Inflammatory macrophage treated with lipopolysaccharide for 1 hour (primary cell): ENCODE measurements around the gene IDUA.
"Not testable (repeated sequence)": the region's sequence is repeated elsewhere in the genome, so short reads cannot be mapped to it uniquely, and the experiment has no call there.

Experiments used
- DNase-seq, 2 donors: peaks; one replicate each; pipeline ENCODE4 v3.0.0-alpha.2; 2020 to 2022

Gene IDUA

GRCh38 chr4:1033840-1034551 is 47.2 kb downstream of the IDUA start:
- DNase-seq: no peak

DNA sequence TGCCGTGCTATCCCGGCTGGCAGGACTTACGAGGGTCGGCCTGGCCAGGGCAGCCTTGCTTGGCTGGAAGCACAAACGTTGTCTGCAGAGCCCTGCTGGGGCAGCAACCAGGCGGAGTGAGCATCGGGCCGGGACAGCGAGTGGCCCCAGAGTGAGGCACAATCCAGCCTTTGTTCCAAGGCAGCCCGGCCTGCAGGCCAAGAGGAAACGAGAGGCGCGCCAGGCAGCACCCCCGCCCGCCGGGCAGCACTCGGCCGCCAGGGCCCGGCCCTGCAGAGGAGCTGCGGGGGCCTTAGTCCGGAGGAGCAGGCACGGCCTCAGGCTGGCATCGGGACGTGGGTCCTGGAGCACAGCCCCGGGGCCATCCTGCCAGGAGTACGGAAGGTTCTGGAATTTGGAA is 48.7 kb downstream of the IDUA start:
- DNase-seq: no peak

GRCh38 chr4:1036095-1036494 is 49.3 kb downstream of the IDUA start:
- no peak for DNase-seq

DNA sequence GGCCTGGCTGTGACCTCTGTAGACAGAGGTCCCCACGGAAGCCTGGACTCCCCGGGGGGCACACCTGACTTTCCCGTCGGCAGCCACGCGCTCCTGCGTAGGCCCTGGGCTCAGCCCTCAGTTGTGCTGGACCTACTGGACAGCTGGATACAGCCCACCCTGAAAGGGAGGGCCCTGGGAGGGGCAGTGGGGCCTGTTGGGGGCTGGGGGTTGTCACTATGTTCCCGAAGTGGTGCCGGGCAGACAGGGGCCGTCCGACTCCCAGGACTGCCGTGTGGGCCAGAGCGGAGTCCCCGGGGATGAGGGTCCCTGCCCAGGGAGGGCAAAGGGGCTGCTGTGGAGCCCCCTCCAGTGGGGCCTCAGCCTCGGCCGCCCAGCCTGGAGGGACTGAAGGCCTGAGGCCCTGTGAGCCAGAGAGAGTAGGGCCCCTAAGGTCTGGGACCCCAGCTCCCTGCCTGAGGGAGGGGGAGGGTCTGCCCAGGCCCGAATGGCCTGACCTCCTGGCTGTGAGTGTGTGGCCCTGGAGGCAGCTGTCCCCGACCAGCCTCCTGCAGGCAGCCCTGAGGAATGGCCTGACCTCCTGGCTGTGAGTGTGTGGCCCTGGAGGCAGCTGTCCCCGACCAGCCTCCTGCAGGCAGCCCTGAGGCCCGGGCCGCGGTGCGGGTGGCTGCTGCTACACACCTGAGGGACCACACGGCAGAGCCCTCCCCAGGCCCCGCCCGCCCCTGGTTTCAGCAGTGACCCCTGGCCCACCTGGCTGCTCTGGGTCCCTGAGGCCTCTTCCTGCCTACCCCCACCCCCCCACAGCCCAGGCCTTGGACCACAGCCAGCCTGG is 50.3 kb downstream of the IDUA start:
- no peak for DNase-seq

DNA sequence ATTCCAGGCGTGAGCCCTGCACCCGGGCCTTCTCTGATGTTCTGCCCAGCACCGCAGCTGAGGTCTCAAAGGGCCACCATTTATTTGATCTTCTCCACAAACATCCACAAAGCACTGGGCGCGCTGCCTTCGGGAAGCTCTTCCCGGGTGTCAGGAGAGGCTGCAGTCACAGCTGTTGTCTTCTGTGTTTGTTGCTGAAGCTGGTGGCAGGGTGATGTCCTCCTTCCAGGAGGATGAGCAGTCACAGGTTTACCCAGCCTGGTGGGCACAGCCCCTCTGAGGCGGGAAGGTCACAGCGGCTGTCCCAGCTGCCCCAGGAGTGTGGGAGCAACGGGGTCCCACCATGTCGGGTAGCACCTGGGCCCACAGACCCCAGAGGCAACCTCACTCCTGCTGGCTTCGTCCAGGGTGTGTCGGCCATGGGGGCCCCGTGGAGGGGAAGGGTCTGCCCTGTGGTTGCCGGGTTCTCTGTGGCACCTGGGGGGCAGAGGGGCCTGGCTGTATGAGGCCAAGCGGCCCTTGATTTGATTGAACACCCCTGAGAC is 52.2 kb downstream of the IDUA start:
- DNase-seq: no peak

GRCh38 chr4:1039493-1040343 is 52.9 kb downstream of the IDUA start:
- no peak for DNase-seq

- no peak for DNase-seq
Observed at GRCh38 chr4:1040344-1041146, 53.7 kb downstream of the IDUA start.

DNA sequence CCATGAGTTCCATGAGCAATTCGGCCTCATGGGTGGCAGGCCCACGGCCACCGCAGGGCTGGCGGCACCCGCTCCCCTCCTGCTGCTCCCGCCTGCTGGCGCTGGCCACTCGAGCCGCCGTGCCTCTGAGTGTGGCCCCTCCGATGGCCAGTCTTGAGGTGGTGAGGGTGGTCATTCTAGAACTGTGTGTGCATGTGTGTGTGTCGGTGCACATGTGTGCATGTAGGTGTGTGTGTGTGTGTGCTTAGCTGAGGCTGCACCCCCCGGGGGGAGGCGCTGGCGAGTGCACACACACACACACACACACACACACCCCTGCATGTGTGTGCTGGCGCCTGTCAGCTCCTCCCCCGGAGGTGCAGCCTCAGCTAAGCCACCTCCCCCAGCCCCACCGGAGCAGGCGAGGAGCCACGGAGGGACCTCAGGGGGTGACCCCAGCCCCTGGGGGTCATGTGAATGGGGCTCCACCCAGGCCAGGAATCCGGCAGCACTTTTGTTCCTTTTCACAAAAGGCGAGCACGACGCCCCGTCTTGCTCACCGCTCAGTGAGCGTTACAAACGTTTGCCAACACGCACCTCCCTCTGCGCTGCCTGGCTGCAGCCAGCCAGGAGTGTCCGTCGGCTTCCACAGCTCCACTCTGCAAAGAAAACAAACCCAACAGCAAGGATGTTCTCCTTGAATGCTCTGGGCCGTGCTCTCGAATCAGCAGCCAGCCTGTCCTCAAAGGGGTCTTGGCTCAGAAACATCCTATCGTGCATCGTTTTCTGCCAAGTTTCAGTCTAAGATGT is 54.5 kb downstream of the IDUA start:
- DNase-seq: no peak

- DNase-seq: no peak
Observed at GRCh38 chr4:1041936-1042330, 55.1 kb downstream of the IDUA start.

- no peak for DNase-seq
Observed at GRCh38 chr4:1042352-1043055, 55.7 kb downstream of the IDUA start.

DNA sequence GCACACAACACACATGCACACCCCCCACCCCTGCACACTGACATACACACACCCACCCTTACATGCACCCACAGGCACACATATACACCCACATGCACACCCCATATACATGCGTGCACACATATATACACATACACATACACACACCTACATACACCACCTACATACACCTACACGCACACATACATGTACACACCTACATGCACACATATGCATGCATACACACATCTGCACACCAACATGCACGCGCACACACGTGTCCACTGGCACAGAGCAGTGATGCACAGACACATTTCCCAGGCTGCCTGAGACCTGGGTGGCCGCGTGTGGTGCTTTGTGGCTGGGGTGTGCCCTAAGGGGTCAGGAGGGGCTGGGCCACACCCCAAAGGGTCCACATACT is 56.3 kb downstream of the IDUA start:
- no peak for DNase-seq

DNA sequence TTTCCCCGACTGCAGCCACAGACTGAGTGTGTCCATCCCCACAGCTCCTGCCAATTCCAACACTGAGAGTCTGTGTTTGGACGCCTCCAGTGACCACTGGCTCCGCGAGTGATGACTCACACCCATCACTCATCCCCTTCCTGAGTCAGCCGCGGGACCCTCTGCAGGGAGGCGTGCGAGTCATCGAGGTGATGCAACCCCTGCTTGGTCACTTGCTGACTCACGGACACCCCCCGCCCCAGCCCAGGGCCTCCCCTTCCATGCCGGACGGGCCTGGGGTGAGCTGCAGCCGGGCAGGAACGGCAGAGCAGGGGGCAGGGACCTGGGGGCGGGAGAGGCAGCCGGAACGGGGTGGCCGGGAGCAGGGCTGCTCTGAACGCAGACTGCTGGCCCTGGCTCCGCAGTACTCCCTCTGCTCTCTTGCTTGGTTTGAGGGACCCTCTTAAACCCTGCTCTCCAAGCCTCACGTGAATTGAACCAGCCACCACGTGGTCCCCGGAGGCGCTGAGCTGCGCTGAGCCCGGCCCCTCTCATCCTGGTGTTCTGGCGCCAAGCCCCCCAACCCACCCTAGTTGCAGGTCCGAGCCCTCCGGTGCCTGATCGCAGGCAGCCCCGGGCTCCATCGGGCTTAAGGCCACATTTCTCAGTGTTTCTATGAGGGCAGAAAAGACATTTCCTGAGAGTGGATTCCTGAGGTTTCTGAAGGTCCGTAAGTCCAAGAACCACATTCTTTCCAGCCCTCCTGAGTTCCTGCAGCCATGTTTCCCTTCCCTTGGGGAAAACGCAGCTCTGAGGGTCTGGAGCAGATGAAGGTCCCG is 57.0 kb downstream of the IDUA start:
- peak; percentile 92 for DNase-seq

GRCh38 chr4:1044469-1045192 is 57.8 kb downstream of the IDUA start:
- DNase-seq: no peak

GRCh38 chr4:1045193-1045594 is 58.4 kb downstream of the IDUA start:
- DNase-seq: no peak

GRCh38 chr4:1045595-1046201 is 58.9 kb downstream of the IDUA start:
- no peak for DNase-seq

DNA sequence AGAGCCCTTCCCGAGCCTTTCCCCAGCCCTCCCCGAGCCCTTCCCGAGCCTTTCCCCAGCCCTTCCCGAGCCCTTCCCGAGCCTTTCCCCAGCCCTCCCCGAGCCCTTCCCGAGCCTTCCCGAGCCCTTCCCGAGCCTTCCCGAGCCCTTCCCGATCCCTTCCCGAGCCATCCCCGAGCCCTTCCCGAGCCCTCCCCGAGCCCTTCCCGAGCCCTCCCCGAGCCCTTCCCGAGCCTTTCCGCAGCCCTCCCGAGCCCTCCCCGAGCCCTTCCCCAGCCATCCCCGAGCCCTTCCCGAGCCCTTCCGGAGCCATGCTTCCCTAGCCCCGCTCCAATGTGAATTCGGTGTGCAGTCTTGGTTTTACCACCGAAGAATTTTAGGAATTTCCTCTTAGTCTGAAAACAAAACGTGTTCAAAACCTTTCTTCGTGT is 59.8 kb downstream of the IDUA start:
- not testable (repeated sequence) for DNase-seq

DNA sequence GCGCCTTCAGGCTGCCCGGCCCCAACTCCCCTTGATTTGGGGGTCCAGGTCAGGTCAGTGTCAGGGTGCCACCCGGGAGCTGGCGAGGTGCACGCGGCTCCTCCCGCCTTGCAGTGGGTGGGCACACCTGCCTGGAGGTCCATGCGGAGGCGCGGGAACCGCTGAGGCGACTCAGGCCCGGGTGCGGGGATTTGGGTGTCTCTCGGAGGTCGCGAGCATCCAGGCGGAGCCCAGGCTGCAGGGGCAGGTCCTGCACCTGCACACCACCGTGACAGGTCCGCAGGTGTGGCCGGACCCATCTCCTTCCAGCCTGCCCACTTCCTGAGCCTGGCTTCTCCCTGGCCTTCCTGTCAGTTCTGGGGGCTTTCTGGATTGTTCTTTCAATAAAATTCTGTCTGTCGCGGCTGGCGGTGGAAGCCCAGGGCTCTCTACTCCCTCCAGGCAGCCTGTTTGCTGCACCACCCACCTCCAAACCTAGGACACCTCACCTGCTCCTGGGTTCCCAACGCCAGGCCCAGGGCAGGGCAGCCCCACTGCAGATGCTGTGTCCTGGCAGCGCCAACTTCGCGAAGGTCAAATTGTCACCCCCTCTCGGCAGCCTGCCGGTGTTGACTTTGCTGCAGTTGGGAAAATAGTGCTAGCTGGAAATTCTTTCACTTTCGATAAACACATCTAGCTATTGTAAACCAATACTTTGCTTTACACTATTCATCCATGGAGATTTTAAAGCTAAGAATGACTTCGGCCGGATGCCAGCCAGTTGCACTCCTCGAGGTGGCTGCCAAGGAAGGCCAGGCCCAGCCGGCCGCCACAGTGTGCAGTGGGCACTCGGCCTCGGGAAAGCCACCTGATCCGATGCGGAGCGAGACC is 60.5 kb downstream of the IDUA start:
- DNase-seq: no peak
